OCI-LY7 (cell line): Measurements from ENCODE around the gene CEBPB.

Experiments used
- CTCF ChIP-seq: fragments of 200-600 bp; sonication (generic); conservative IDR thresholded peaks from 2 replicates; pipeline ENCODE4 v1.5.1; 2014; ENCODE audit warnings: mild to moderate bottlenecking, antibody characterized with exemption, low read length, moderate library complexity, mixed read lengths
- EZH2phosphoT487 ChIP-seq: fragments of 200-600 bp; sonication (generic); IDR thresholded peaks from 2 replicates; pipeline ENCODE4 v1.6.1; 2018; ENCODE audit warnings: low read depth, borderline replicate concordance, mild to moderate bottlenecking, mixed run types, antibody characterized with exemption, low read length, moderate library complexity, mixed read lengths

GRCh38 chr20:50224052-50224451 is 33.4 kb downstream of the CEBPB start:
- TF ChIP-seq CTCF (no peak), EZH2phosphoT487 (no peak)
